Left colon (tissue), 2 donors: ENCODE results near the gene NUDT21. TPM values are rescaled to one million over a fixed set of nuclear protein-coding genes. Genes with fewer than 3 reads are reported as not detected.
"Not testable (repeated sequence)": the region's sequence is repeated elsewhere in the genome, so short reads cannot be mapped to it uniquely, and the experiment has no call there.

Experiments used
- ATAC-seq: fragments of 200-7000 bp; cut with Tn5 transposase; one replicate; pipeline ENCODE4 v1.9.1; 2020; ENCODE audit warnings: mild to moderate bottlenecking, moderate library complexity
- DNase-seq, 2 donors: peaks; one replicate each; pipeline ENCODE4 v3.0.0-alpha.2; 2020
- intact Hi-C, 2 donors: fragments of 100-400 bp; cut with DNase I in 1 of 2; cut with micrococcal nuclease in 1 of 2; formaldehyde crosslinking; loops; one replicate each; pipeline versions ENCODE4 v1.11.2 to v1.14.0; 2022; cut with DNase I, micrococcal nuclease
- total RNA-seq, 2 donors: library from RNA; stranded (reverse); fragmentation: NEBNext Ultra II Directional; extraction: Animal tissue kit (Norgen Biotek cat#: 25700); gene quantifications; one replicate each; pipeline ENCODE4 v1.2.1, GENCODE V29; 2021
- donor health status: DM: no; HTN: no; CAD: no.
- donor health status: DM: yes; HTN: yes; CAD: no.

The NUDT21 gene
- total RNA-seq, 2 donors from 2014 or later: 68.5 to 77.9 TPM

- ATAC-seq (no peak), DNase-seq (no peak)
- intact Hi-C loops: no loop called here
Measured at GRCh38 chr16:56388209-56388608, 62.9 kb downstream of the NUDT21 start.

- ATAC-seq: no peak
- DNase-seq: no peak
- intact Hi-C loops: no loop called here
Measured at GRCh38 chr16:56387396-56387795, 63.7 kb downstream of the NUDT21 start.

GRCh38 chr16:56384074-56384721 is 66.9 kb downstream of the NUDT21 start:
- no peak for DNase-seq
- no peak for ATAC-seq
- intact Hi-C loops: no loop called here

- DNase-seq (no peak), ATAC-seq (peak; percentile 26)
- intact Hi-C loops: no loop called here
Measured at GRCh38 chr16:56382901-56383355, 68.2 kb downstream of the NUDT21 start.

- DNase-seq (no peak), ATAC-seq (no peak)
- intact Hi-C loops: no loop called here
Measured at GRCh38 chr16:56382459-56382858, 68.7 kb downstream of the NUDT21 start.

- ATAC-seq, DNase-seq, intact Hi-C loops: not testable (repeated sequence)
Measured at GRCh38 chr16:56380778-56381485, 70.2 kb downstream of the NUDT21 start.

Other genes with a start within 250 kb of the NUDT21 start
- 100 to 1,000 TPM in 1 of 2 donors, 10 to 100 TPM in 1; 87.2 to 111 TPM for gene AMFR, start 25.8 kb downstream of the NUDT21 start, total RNA-seq
- gene OGFOD1, start 222 bp upstream of the NUDT21 start, total RNA-seq: 10 to 100 TPM; 15.9 to 16.5 TPM
- 10 to 100 TPM; 34.2 to 36.2 TPM for gene BBS2, start 68.7 kb upstream of the NUDT21 start, total RNA-seq
- not detected for gene MT4, start 113.7 kb upstream of the NUDT21 start, total RNA-seq
- gene MT3, start 138.2 kb upstream of the NUDT21 start, total RNA-seq: 1 to 10 TPM; 1.5 to 1.8 TPM
- 100 to 1,000 TPM in 1 of 2 donors, 10 to 100 TPM in 1; 78.4 to 287 TPM for gene MT2A, start 157.3 kb upstream of the NUDT21 start, total RNA-seq
- 100 to 1,000 TPM in 1 of 2 donors, 10 to 100 TPM in 1; 64.7 to 240 TPM for gene MT1E, start 174.4 kb upstream of the NUDT21 start, total RNA-seq
- gene MT1M, start 181.3 kb upstream of the NUDT21 start, total RNA-seq: 10 to 100 TPM in 1 of 2 donors, 1 to 10 TPM in 1; 5.1 to 60.6 TPM
- gene MT1A, start 187.3 kb upstream of the NUDT21 start, total RNA-seq: 1 to 10 TPM; 4.7 to 5.1 TPM
- gene MT1B, start 200.6 kb upstream of the NUDT21 start, total RNA-seq: not detected
- gene MT1F, start 206.6 kb upstream of the NUDT21 start, total RNA-seq: 10 to 100 TPM in 1 of 2 donors, 1 to 10 TPM in 1; 9.0 to 71.2 TPM
- 100 to 1,000 TPM in 1 of 2 donors, 10 to 100 TPM in 1; 22.4 to 484 TPM for gene MT1G, start 216.7 kb upstream of the NUDT21 start, total RNA-seq
- 10 to 100 TPM in 1 of 2 donors, 1 to 10 TPM in 1; 3.3 to 80.9 TPM for gene MT1H, start 218.5 kb upstream of the NUDT21 start, total RNA-seq
- 10 to 100 TPM; 29.5 to 63.4 TPM for gene MT1X, start 231.1 kb upstream of the NUDT21 start, total RNA-seq